ENCODE data around the gene RUNX3. TPM values are rescaled to one million over a fixed set of nuclear protein-coding genes. Genes with fewer than 3 reads are reported as not detected.

RUNX3 gene
- polyA plus RNA-seq, 3 donors, result 4.4 to 27.9 (median 6.7) TPM

GRCh38 chr1:24928689-24929397 is 1.2 kb downstream of the RUNX3 start:
- Mint-ChIP-seq H3K9me3 (peaks cover 0 to 17% (median 2%) of the 10 kb centered on the region in 7 donors), H3K27me3 (ENCODE audit: low read depth in 3 of 3) (peaks cover 26 to 63% (median 62%) of the 10 kb centered on the region in 3 donors), H3K27ac (peak overlapping the region; percentile 84 to 93 (median 89)), H3K4me3 (peak overlapping the region; percentile 93), H3K36me3 (peaks cover 27 to 40% of the 10 kb centered on the region in 2 donors), H3K4me1 (peaks cover 34% of the 10 kb centered on the region)
- WGBS (ENCODE audit: insufficient coverage), result under 1% methylated on average over 31 of the region's 48 CpGs
- H3K9me3 ChIP-seq (replicated peaks in 1 of 2; ENCODE audit: control insufficient read depth in 1 of 2, insufficient read depth in 1 of 2, low read length in 2 of 2), result no peaks in the 10 kb centered on the region
- H4K20me1 ChIP-seq (ENCODE audit: insufficient read depth, low read length), result peaks cover 55% of the 10 kb centered on the region
- peaks cover 39 to 57% of the 10 kb centered on the region in 2 donors for H3K4me1 ChIP-seq (ENCODE audit: control insufficient read depth in 1 of 2, insufficient read depth in 2 of 2, low read length in 2 of 2)
- peaks cover 7 to 22% of the 10 kb centered on the region in 2 donors for H3K36me3 ChIP-seq (replicated peaks in 1 of 2; ENCODE audit: control insufficient read depth in 1 of 2, insufficient read depth in 2 of 2, low read length in 2 of 2)
- peak overlapping the region; percentile 74 for H3K4me2 ChIP-seq (replicated peaks; ENCODE audit: extremely low read depth, low read length, poor library complexity, severe bottlenecking)
- TF ChIP-seq CTCF (IDR thresholded peaks at IDR 0.05), result no peak
- peak overlapping the region; percentile 80 for H3K9ac ChIP-seq (ENCODE audit: insufficient read depth, low read length, poor library complexity, severe bottlenecking)
- peaks cover 6% of the 10 kb centered on the region for H3K79me2 ChIP-seq (ENCODE audit: insufficient read depth, low read length)
- DNase-seq, result peak; percentile 31 to 46 (median 38)
- peak overlapping the region; percentile 68 to 85 (median 69) for H3K4me3 ChIP-seq (replicated peaks in 1 of 3; ENCODE audit: low read depth in 2 of 3, low read length in 3 of 3)
- peak overlapping the region; percentile 41 for H2AFZ ChIP-seq (ENCODE audit: insufficient read depth, low read depth, low read length, poor library complexity, severe bottlenecking)
- intact Hi-C loops (cut with micrococcal nuclease), result loop anchor here (2.0 to 5.0 kb wide), 2 partner anchors 82 to 108 kb away; no protein-coding TSS in a partner anchor
- H3K27me3 ChIP-seq (ENCODE audit: control insufficient read depth in 2 of 2, insufficient read depth in 2 of 2, low read length in 2 of 2), result peaks cover 0 to 59% of the 10 kb centered on the region in 2 donors
- H3K27ac ChIP-seq (ENCODE audit: low read depth in 1 of 2, low read length in 2 of 2), result peak overlapping the region; percentile 47 to 81

GRCh38 chr1:24927988-24928688 is 1.9 kb downstream of the RUNX3 start:
- Histone ChIP-seq H3K4me2 (replicated peaks; ENCODE audit: extremely low read depth, low read length, poor library complexity, severe bottlenecking) (peak overlapping the region; percentile 74), H3K27ac (ENCODE audit: low read depth in 1 of 2, low read length in 2 of 2) (peak overlapping the region; percentile 47 to 81), H4K20me1 (ENCODE audit: insufficient read depth, low read length) (peaks cover 62% of the 10 kb centered on the region), H3K4me3 (replicated peaks in 1 of 3; ENCODE audit: low read depth in 2 of 3, low read length in 3 of 3) (peak overlapping the region; percentile 68 to 85 (median 69)), H3K79me2 (ENCODE audit: insufficient read depth, low read length) (peaks cover 6% of the 10 kb centered on the region), H3K27me3 (ENCODE audit: control insufficient read depth in 2 of 2, insufficient read depth in 2 of 2, low read length in 2 of 2) (peaks cover 0 to 54% of the 10 kb centered on the region in 2 donors), H2AFZ (ENCODE audit: insufficient read depth, low read depth, low read length, poor library complexity, severe bottlenecking) (no peak overlapping the region), H3K9ac (ENCODE audit: insufficient read depth, low read length, poor library complexity, severe bottlenecking) (peak overlapping the region; percentile 80), H3K9me3 (replicated peaks in 1 of 2; ENCODE audit: control insufficient read depth in 1 of 2, insufficient read depth in 1 of 2, low read length in 2 of 2) (no peaks in the 10 kb centered on the region), H3K36me3 (replicated peaks in 1 of 2; ENCODE audit: control insufficient read depth in 1 of 2, insufficient read depth in 2 of 2, low read length in 2 of 2) (peaks cover 7 to 30% of the 10 kb centered on the region in 2 donors), H3K4me1 (ENCODE audit: control insufficient read depth in 1 of 2, insufficient read depth in 2 of 2, low read length in 2 of 2) (peaks cover 39 to 57% of the 10 kb centered on the region in 2 donors)
- peaks cover 26 to 57% (median 55%) of the 10 kb centered on the region in 3 donors for H3K27me3 Mint-ChIP-seq (ENCODE audit: low read depth in 3 of 3)
- WGBS (ENCODE audit: insufficient coverage), result 7% methylated on average over 6 of the region's 15 CpGs
- peak overlapping the region; percentile 93 for H3K4me3 Mint-ChIP-seq
- peaks cover 30 to 44% of the 10 kb centered on the region in 2 donors for H3K36me3 Mint-ChIP-seq
- TF ChIP-seq CTCF (IDR thresholded peaks at IDR 0.05), result no peak
- H3K9me3 Mint-ChIP-seq, result peaks cover 0 to 17% (median 2%) of the 10 kb centered on the region in 7 donors
- peaks cover 34% of the 10 kb centered on the region for H3K4me1 Mint-ChIP-seq
- intact Hi-C loops (cut with micrococcal nuclease), result loop anchor here (2.0 to 5.0 kb wide), 2 partner anchors 81 to 109 kb away; no protein-coding TSS in a partner anchor
- peak; percentile 67 to 76 (median 74) for DNase-seq
- H3K27ac Mint-ChIP-seq, result peak overlapping the region; percentile 84 to 93 (median 89)
